Stimulated activated CD8-positive, alpha-beta memory T cell treated with anti-CD3 and anti-CD28 coated beads, Interleukin-7, amount 100 ng/mL, for 48 hours (primary cell): Measurements from ENCODE around the gene KIAA0319L.

Experiments used
- DNase-seq, 2 donors: peaks; one replicate each; pipeline ENCODE4 v3.0.0-alpha.2; 2020; ENCODE audit warnings: low read depth in 1 of 2; ENCODE audit errors: extremely low read depth in 1 of 2

KIAA0319L gene

DNA sequence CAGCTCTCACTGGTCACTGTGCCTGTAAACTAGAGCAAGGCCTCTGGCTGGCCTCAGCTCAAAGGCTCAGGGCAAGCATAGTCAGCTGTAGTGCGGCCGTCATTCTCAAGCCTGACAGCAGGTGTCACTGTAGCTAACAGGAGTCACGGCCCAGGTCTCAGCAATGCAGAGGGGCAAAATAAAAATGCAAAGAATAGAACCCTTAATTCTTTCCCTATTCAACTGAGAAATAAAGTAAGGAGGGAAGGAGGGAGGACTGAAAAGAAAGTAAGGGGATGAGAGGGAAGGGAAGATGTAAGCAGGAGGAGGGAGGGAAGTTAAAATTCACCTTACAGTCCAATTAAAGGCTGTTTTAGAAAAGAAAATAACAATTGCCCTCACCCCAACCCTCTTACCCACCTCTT is 106.1 kb downstream of the KIAA0319L start:
- DNase-seq = peak; percentile 39 to 56

DNA sequence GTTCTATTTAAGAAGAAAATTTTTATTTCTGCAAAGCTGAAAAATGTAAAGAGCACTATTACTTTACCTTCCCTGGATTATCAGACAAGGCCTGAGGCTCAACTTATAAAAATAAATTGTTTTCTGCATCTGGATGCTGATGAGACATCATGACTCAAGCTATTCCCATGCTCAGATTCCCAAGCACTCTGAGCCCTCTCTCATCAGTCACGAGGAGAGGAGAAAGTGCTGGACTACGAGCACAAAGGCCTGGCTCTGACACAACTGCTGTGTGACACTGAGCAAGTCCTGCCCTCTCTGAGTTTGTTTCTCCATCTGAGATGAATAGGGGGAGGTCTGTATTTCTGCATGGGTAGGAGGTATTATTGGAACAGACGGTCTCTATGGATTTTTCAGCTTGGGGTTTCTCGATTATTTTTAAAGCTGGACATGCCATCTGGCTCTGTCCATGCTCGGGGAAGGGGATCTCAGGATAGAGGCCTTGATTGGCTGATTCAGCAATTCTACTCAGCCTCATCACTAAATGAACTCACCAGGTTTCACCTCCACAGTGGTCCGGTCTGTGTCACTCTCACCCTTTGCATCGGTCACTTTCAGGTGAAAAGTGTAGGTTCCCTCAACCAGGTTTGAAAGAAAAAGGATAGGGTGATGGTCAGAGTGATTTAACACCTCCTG is 107.7 kb downstream of the KIAA0319L start:
- DNase-seq = no peak

DNA sequence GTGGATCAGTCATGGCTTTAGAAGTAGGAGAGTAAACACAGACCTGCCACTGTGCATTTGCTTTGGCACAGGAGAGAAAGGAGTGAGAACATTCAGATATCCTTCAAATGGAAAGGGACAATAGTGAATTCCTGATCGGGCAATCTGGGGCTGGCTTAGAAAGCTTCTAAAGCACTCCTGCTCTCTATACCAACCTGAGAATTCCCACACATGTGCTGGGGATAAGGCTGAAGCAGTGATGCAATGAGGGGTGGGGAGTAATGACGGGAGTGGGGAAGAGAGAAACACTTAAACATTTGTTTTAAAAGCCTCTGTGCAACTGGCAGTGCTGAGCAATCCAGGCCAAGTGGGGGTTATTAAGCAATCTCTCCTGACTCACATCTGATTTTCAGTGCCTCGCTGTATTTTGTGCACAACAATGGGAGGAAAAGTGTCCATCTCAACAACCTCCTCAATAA is 108.8 kb downstream of the KIAA0319L start:
- no peak for DNase-seq

- no peak for DNase-seq
These were observed 109.9 kb downstream of the KIAA0319L start for GRCh38 chr1:35447278-35447677.

DNA sequence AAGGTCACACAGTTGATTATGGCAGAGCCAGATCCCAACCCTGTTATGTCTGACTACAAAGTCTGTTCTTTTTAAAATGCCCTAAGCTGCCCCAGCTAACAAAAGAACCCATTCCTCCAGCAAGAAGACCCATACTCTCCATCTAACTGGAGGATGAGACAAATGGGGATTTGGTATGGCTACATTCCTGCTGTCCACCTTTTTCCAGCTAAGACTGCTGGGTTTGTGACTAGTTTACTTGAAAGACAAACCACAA is 112.8 kb downstream of the KIAA0319L start:
- DNase-seq = no peak

DNA sequence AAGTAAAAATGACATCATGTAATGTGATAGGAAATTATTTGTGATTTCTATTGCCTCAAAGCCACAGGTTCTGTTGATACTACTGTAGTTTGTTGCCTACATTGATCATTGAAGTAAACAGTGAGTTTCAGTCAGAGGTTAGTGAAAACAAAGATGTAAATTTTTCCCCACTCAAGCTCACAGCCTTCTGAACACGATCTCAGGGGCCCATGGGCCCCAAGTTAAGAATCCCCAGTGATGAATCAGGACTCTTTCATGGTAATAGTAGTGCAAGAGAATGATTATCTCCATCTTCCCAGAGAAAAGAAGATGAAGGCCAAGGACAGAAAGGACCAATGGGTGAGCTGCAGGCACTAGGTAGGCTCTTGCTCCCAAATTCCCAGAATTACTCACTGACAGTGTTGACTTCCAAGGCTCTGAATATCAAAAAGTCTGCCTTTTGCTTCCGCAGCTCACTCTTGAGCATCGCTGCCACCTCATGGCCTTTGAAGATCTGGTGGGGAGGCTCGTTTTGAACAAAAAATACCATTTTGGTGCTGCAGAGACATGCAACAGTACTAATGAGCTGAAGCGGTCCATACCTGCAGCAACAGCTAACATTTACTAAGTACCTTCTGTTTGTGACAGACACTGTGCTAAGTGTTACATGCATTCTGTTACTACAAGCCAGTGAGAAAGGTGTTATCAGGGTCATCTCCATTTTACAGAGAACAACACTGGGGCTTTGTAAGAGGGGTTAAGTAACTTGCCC is 113.3 kb downstream of the KIAA0319L start:
- DNase-seq = no peak

- DNase-seq = peak in 1 of 2 donors; percentile 40
These were observed 114.5 kb downstream of the KIAA0319L start for GRCh38 chr1:35442734-35443133.

DNA sequence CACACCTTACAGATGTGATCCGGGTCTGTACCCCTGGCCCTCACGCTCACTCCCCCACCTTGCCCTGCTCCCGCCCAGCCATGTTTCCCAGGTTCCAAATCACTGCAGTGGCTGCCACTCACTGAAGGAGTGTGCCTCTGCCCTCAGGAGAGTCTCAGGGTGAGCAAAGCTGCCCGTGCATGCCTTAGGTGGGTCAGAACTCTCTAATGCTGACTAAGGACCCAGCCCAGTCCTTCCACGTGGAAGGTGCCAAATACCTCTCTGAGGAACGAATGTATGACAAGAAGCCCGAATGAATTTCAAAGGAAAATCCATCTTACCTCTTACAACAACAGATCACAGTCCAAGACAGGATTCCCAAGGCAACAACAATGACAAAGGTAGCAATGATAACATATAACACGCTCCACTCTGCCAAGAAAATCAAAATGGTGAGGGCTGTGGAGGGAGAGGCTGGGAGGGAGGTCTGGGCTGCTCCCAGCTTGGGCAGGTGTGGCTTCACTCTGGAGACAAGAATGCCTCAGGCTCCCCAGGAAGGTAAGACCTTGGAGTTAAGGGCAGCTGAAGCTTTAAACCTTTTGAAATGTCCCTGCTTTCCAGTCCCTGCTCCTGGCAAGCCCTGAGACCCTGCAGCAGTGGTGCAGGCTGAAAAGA is 115.2 kb downstream of the KIAA0319L start:
- no peak for DNase-seq

DNA sequence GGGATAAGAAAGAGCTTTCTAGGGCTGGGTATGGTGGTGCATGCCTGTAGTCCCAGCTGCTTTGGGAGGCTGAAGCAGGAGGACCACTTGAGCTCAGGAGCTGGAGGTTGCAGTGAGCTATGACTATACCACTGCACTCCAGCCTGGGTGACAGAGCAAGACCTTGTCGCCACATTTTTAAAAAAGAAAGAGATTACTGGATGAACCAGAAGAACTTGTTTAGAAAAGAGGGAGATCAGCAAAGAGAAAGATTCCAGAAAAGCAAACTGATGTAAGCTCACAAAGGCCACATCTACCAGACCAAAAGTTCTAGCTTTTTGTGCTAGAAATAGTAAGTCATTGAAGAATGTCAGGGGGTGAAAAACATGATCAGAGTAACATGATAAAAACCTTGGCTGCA is 117.6 kb downstream of the KIAA0319L start:
- DNase-seq = no peak

DNA sequence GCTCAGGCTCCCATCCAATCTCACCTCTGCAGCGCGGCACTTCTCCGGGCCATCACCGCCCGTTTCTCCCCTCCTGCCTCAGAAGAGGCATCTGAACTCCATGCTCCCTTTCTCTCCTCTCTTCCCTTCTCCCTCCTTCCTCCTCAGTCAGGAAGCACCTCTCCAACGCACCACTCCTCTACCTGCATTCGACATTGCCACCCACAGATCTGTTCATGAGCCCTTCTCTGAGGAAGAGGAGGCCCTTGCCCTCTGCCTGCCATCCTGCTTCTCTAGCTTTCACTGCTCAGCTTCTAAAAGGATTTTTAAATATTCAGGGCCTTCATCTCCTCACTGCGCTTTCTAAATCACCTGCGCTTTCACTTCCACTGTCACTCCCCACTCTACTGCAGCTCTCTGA is 120.0 kb downstream of the KIAA0319L start:
- DNase-seq = no peak

GRCh38 chr1:35436078-35436477 is 121.1 kb downstream of the KIAA0319L start:
- DNase-seq = no peak

GRCh38 chr1:35434703-35435102 is 122.5 kb downstream of the KIAA0319L start:
- no peak for DNase-seq

GRCh38 chr1:35433714-35434113 is 123.5 kb downstream of the KIAA0319L start:
- no peak for DNase-seq

- no peak for DNase-seq
These were observed 125.0 kb downstream of the KIAA0319L start for GRCh38 chr1:35432231-35432630.

DNA sequence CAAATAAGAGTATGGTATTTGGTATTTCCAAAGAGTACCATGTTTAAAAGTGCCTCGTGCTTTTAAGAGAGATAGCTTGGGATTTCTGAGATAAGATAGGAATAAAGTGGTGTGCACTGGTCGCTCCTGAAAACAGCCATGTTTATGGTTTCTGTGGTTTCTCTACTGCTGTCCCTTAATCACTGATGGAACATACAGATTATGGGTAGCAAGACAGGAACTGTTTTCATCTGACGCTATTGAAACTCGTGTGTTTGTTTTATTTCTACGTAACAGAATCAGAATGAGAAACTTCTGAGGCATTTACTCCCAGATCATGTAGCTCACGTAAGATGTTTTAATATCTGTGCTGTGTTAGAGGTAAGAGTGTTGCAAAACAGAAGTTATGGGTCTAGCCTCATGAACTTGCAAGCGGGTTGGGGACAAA is 126.0 kb downstream of the KIAA0319L start:
- no peak for DNase-seq

DNA sequence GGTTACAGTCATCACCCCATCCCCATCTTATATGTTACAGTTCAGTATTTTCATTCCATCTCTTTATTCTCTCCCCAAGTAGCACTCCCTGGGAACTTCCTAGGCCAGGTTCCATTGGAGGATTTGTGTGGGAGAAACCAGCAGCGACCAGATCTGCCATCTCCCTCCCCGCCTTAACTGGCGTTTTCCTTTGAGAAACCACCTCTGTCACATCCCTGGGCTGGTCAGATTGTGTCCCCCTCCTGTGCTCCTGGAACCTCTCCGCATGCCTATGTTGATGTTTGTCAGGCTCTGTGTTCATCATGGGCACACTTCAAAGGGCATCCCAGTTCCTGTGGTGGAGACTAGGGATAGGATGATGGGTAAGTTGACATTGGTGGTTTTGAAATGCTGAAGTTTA is 126.4 kb downstream of the KIAA0319L start:
- no peak for DNase-seq

DNA sequence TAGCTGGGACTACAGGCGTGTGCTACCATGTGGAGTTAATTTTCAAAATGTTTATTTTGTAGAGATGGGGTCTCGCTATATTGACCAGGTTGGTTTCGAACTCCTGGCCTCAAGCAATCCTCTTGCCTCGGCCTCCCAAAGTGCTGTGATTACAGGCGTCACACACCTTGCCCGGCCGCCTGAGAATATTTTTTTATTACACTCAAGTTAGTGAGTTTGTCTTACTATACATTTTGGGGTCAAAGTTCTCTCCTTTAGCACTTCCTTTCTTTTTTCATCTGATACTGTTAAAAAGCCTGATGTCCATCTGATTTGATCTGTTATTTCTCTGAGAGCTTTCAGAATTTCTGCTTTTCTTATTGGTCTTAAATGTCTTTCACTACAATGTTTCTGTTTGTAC is 128.8 kb downstream of the KIAA0319L start:
- DNase-seq = no peak

DNA sequence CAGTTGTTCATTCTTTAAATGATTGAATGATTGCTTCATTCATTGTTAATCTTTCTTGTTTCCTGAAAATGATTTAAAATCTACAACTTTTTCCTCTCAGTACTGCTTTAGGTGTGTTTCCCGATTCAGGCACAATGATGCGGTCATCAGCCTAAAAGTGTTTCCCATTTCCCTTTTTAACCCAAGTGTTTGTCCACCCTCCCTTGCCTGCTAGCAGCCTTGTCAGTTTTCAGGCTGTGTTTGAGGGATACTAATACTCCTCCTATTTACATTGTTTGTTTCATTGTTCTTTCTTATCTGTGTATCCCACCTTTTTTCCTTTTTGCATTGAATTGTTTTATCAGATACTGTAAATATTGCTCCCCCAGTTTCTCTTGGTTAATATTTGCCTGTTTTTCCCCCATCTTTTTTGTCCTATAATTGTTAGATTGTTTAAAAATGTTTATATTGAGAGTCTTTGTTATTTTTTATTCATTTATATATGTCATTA is 131.1 kb downstream of the KIAA0319L start:
- DNase-seq = no peak

GRCh38 chr1:35408925-35409324 is 148.3 kb downstream of the KIAA0319L start:
- no peak for DNase-seq

DNA sequence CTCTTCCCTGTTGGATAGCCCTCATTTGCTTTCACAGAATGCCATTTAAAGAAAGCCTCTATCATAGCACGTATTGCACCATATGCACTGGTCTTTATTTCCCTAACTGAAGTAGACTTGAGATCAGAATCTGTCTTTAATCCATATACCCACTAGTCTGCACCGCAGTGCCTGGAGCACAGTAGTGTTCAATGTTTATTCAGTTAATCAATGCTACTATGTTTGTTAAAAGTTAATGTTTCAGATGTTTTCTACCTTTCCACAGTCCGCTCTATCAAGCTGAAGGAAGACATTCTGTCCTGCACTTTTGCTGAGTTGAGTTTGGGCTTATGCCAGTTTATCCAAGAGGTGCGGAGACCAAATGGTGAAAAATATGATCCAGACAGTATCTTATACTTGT is 149.5 kb downstream of the KIAA0319L start:
- DNase-seq = no peak

DNA sequence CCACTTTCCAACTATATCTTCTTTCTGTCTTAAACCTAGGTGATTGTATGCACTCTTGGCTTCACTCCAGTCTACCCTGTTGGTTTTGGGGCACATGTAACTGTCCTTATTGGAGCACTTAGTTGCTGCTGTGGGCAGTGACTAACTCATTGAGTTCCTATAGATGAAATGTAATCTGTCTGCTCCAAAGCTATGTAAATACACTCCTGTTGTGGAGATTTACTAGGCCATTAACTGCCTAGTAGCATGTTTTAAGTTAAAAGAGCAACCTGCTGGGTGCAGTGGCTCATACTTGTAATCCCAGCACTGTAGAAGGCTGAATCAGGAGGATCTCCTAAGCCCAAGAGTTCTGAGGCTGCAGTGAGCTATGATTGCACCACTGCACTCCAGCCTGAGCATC is 151.1 kb downstream of the KIAA0319L start:
- no peak for DNase-seq

GRCh38 chr1:35401049-35401448 is 156.2 kb downstream of the KIAA0319L start:
- DNase-seq = no peak
